HG03457 (cell line): ENCODE data around the gene GRIN2A.

Experiments
- ATAC-seq: cut with Tn5 transposase; IDR thresholded peaks from one replicate; pipeline ENCODE4 v1.9.1; 2021; ENCODE audit warnings: moderate number of reproducible peaks; ENCODE audit not compliant: unreplicated experiment

Gene GRIN2A

DNA sequence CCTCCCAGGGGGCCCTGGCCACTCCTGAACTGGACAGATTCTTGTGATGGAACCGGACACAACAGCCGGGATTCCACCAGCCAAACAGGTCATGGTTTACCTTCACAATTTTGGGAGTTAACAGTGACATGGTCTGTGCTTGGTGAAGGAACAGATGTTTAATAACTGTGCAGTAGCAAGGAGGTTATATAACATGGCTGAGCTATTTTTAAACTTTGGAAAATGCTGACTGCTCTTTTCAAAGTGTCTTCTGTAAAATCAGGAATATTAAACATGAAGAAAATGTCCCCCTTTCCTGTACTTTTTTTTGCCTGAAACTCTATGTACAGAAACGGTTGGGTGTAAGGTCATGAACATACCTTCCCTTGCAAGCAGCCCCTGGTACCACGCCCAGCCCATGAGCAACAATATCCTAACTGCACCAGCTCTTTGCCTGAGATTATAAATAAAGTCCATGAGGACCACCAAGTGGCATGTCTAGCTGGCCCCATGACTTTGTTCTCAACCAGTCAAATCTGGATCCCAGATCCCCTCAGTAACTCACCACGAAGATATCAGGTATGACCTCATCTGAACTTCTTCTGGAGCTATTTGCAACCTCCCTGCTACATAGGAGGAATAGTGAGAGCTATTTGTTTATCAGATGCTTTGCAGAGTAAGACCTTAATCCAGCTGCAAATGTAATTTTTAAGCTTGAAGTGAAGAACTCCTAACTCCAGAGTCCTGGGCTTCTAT is 249.1 kb downstream of the GRIN2A start:
- no peak for ATAC-seq

DNA sequence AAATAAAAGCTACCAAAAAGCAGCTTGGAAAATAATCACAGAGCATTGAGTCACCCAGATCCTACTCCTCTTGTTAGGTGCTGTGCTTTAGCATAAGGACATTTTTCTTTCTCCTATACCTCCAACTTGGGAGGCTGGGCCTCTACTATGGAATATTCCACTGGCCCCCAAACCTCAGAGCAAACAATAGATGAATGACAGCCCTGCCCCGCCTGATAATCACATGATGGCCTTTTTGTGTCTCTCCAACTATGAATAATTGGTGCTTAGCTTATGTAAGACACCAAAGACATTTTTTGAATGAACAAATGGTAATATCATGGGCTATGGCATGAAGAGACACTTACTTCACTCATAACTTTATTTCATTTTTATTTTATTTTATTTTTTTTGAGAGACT is 250.2 kb downstream of the GRIN2A start:
- no peak for ATAC-seq

DNA sequence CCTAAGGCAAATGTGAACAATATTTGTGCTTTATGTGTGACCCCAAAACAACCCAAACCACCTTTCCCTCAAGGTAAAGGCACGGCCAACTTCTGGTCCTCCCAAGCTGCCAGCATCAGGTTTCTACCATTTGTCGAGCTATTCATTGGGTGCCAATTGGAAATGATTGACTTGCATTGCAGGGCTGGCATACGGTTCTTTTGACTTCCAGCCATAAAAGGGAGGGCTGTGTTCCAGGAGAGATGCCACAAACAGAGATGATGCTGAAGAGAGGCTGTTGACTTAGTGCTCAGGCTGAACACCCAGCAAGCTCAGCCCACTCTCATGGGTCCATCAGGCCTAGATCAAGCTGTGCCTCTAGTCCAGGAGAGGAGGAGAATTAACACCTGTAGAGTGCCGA is 252.4 kb downstream of the GRIN2A start:
- ATAC-seq = no peak

DNA sequence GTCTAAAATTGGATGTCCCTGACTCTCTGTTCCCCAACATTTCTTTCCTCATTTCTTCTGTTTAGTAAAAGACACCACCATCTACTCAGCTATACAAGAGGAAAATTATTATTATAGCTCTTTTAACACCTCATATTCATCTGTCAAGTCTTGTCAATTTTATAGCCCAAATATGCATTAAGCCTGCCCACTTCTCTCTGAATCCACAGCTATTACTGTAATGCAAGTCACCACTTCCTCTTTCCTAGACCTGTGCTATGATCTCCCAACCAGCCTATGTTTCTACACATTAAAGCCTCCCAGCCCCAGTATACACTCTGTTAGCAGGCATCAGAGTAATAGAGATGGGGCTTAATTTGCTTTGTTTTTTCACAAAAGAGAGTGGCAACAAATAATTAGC is 252.9 kb downstream of the GRIN2A start:
- ATAC-seq = no peak

DNA sequence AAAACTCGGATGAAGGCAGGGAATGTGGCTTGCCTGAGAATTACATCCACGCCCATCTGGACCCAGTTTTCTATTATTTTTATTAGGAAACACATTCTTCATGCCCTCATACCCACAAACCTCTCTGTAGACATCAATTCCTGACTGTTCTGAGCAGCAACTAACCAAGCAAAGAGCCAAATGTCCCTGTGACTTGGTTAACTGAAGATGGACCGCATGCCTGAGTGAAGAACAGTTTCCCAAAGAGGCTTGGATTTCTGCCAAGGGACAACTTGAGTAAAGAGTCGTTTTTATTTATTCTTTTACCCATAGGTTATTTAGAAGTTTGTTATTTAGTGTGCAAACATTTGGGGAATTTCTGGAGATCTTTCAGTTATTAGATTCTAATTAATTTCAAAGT is 259.8 kb downstream of the GRIN2A start:
- no peak for ATAC-seq

DNA sequence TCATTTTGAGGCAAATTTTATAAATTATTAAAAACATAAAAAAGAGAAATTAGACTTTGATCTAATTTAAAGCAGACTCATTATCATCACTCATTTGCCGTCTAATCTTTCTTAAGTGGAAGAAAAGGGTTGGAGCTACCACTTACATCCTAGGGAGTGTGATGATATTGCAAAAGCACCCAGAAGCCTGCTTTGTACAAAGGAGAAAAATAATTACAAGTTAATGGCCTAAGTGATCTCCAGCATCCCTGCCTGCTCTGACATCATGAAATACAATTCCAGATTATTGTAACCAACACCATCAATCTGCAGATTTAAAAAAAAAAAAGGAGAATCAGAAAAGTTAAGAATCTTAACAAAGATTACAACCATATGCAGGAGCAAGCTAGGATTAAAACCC is 260.2 kb downstream of the GRIN2A start:
- ATAC-seq = no peak

DNA sequence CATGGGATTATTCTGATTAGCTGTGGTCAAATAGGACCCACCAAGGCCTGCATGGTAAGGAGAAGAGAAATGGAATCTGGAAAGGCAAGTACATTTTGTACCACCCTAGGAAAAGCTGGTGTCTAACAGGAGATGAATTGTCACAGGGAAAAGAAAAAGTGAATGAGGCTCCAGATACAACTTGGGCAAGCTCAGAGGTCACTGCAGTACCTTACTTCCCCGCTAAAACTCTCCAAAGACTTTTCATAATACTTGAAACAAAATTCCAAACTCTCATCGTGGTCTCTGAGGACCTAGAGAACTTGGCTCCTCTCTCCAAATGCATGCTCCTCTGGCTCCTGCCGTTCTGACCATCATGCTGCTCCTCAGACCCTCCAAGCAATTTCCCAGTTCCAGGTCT is 262.8 kb downstream of the GRIN2A start:
- no peak for ATAC-seq

DNA sequence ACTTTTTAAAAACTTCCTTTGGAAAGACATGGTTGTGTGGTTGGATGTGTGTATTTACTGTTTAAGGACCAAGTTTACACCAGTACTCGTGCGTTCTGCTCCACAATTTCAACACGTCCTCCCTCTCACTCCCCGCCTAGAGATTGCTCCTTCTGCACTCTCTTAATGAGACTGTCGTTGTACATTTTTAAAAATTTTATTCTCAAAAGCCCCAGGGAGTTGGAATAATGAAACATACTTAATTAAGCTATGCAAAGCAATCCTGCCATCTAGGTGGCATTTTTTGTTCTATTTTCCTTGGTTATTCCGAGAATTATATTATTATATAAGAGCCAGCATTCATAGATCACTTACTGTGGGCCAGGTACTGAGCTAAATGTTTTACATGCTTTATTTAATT is 264.5 kb downstream of the GRIN2A start:
- no peak for ATAC-seq

DNA sequence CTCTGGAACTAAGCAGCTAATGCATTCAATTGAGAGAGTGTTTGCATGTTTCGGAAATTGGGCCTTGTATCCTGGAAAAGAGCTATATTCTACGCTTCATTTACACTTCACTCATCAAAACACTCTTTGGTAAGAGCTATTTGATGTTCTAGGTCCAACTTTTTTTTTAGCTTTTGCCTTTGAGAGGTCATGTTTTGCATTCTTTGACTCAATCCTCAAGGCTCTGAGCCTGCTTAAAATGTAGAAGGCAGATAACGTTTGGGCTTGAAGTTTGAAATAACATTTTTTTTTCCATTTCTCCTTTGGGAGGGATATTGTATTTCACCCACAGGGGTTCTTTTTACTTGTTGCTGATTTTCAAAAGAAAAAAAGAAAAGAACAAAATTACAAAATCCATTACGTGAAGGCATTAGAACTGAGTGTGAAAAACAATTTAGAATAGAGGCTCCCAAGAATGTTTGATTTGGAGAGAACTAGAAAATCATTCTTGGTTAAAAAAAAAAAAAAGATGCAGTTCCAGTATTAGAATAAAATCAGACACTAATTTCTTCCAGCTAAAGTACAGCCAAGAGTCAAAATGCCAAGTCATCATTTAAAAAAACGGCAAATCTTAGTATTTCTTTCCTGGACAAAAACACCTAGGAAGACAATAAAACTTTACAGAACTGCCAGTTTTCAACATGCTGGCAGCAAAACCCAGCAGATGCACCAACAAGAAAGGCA is 268.5 kb downstream of the GRIN2A start:
- ATAC-seq = no peak

DNA sequence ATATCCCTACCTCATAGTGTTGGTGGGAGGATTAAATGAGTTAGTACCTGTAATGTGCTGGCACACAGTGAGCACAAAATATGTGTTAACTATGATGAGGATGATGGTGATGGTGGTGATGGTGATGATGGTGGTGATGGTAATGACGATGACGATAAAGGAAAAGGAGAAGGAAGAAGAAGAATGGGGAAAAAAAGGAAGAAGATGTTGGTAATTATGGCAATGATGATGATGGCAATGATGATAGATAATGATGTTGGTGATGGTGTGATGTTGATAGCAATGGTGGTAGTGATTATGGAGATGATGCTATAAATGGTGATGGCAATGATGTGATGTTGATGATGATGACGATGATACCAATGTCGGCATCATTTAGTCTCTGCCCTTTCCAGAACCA is 270.2 kb downstream of the GRIN2A start:
- no peak for ATAC-seq

DNA sequence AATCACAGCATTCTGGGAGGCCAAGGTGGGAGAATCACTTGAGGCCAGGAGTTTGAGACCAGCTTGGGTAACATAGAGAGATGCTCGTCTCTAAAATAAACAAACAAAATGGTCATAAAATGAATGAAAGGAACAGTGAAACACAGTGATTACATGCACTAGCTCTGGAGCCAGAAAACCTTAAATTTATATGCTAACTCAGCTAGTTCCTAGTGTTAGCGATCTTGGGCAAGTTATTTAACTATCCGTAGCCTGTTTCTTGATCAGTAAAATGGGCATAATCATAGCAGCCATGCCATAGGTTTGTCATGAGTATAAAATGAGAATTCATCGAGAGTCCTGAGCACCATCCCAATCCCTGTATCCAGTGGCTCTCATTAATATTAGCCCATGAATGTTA is 271.0 kb downstream of the GRIN2A start:
- ATAC-seq = no peak

DNA sequence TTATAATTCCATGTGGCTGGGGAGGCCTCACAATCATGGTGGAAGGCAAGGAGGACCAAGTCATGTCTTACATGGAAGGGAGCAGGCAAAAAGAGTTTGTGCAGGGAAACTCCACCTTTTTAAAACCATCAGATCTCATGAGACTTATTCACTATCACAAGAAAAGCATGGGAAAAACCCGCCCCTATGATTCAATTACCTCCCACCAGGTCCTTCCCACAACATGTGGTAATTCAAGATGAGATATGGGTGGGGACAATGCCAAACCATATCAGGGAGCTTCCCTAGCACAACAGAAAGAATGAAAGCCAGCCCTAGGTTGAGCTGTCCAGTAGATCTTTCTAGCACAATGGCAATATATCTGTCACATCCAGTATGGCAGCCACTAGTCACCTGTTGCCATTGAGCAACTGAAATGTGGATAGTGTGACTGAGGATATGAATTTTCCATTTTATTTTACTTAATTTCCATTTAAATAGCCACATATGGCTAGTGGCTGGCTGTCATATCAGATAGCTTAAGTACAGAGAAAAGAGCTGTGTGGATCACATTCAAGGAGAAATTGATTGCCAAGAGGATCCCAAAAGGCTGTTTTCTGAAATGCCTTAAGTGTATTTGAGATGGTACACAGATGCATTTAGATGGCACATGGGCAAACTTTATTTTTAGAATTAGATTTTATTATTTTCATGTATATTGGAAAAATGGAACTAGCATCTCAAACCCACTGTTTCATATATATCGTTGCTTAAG is 273.0 kb downstream of the GRIN2A start:
- no peak for ATAC-seq

DNA sequence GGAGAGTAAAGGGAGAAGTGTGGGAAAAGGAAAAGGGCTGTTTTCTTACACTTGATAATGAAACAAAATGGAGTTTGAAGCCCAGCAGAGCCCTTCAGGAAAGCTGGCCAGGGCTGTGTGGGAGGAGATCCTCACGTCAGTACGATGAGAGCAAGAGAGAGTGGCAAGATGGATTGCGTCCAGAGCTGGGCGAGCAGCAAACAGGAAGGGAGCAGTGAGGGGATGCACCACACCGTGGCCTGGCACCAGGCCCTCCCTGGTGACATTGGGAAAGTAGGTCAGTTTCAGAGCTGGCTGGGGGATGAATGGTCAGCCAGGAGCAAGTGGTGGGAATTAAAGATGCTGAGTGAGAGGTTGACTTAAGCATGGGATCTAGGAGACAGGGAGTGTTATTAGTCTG is 273.6 kb downstream of the GRIN2A start:
- ATAC-seq = no peak

DNA sequence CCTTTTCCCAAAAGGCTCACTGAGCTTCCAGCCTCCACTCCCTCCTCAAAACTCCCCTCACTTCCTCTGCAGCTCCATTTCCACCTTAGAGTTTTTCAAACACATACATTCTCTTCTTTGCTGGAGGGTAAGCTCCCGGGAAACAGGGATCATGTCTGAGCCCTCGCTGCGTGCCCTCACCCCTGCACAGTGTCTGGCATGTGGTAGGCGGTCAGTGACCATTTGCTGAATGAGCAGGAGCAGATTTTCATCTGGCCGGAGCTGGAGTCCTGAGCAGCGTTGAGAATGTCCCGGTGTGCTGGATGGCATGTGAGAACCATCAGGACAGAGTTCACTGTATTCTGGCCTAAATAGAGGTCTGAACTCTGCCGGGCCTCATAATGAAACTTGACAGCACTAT is 274.5 kb downstream of the GRIN2A start:
- ATAC-seq = no peak

DNA sequence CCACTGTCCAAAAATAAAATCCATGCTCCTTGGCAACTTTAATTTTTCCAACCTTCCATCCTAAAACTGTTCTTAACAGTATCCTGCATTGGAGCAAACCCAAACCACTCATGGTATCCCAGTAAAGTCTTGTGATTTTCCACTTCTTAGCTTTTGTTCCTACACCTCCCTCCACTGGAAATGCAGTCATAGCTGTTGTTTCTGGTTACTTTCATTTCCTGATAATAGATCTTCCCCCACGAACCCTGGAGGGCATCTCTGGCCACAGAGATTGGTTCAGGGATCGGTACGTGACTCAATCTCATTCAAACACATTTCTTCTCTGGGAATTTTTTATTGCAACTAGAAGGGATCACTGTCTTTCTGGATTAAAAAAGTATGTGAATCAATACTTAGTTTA is 276.0 kb downstream of the GRIN2A start:
- no peak for ATAC-seq

DNA sequence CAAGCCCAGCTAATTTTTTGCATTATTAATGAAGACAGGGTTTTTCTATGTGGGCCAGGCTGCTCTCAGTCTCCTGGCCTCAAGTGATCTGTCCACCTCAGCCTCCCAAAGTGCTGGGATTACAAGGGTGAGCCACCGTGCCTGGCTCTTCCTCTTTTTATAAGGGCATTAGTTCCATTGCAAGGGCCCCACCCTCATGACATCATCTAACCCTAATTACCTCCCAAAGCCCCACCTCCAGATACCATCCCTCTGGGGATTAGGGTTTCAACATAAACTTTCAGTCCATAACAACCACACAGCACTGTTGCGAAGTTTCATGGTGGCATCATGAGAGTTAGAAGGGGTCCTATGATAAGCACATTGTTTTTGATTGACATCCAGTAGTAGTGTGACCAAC is 277.7 kb downstream of the GRIN2A start:
- no peak for ATAC-seq

DNA sequence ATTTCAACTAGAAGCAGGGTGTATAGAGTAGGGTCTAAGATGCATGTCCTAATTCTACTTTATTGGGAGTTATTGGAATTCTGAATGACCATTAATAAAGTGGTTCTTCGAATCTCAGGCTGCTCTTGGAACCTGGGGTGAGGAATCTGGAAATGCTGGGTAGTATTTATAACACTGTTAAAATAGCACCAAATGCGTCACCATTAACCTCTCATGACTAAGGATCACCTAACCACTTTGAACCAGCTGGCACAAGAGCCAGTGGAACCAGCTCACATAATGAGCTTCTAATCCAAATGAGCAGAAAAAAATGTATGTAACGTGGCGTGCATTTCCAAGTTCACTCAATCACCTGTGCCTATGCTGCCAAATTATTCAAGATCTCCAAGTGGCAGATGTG is 281.7 kb downstream of the GRIN2A start:
- ATAC-seq = no peak

DNA sequence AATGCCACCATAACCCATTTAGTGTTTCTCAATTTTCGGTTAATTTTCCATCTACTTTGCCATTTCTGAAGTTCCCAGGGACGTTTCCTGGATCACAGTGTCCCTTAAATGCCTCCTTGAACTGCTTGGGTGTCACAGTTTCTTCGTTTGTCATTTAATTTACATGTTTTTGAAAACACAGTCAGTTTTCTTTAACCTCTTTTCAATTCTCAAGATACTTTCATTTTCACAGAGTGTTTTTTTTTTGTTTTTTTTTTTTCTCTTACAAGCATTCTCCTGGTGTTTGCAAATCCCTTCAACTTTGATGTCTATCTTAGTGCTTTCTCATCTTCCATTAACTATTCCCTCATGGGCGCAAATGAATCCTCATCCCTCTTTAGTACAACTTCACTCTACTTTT is 283.7 kb downstream of the GRIN2A start:
- ATAC-seq = no peak

DNA sequence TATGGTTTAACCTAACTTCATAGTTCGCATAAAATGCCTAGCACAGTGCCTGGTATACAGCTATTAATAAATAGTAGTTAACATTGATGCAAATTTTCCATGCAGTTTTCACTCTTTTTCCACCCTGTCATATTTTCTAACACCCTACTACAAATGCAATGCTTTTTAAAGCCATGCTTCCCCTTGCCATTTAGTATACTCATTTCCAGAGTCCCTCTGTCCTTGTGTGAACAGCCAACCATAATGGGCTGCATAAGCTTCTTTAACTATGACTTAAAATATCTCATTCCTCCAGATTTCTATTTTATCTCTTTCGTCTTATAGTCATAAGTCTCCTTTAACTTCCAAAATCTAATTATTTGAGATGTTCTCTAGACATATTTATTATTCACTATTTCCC is 284.1 kb downstream of the GRIN2A start:
- ATAC-seq = no peak

DNA sequence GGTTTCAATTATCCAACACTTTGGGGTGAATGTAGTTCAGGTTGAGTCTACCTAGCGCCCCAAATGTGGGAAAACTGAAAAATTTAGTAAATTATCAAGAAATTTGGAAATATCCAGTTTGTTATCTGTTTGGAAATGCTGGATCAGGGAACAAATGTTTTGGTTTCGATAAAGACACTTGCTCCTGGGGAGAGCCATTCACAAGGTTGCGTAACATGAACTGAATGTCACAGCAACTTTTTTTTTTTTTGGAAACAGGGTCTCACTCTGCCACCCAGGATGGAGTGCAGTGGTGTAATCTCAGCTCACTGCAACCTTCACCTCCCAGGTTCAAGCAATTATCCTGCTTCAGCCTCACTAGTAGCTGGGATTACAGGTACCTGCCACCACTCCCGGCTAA is 286.4 kb downstream of the GRIN2A start:
- no peak for ATAC-seq

DNA sequence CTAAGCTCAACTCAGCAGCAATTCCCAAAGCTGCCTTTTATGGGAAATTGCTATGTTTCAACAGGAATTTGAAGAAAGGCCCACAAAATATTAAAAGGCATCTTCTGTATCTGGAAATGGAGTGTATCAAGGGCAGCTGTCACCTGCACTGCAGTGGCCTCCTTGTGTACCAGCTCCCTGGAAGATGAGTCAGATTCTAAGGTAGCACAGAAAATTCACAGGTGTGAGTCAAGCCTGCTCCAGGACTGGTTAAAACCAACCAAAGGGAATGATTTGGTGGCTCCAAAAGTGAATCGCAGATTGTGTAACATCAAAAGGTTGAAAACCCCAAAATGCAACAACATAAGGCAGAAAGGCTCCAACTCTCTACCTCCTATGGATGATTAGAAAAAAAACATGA is 296.4 kb downstream of the GRIN2A start:
- no peak for ATAC-seq

DNA sequence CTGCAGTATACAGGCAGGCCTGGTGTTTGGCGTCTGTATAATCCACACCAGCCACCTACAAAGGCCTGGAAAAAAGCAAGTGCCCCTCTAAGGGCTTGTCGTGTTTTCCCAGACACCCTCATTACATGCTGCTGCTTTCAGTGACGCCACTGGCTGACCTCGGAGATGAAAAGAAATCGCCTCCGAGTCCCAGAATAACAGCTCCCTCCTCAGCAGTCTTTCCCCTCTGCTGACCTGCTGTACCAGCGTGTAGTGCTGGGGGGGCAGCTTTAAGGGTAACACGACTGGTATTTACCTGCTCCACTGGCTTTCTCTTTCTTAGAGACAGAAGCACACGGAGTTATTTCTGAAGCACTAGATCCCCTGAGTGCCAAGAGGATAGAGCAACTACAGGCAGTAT is 296.8 kb downstream of the GRIN2A start:
- no peak for ATAC-seq
